Smooth muscle cell (in vitro differentiated cells): Measurements from ENCODE around the gene ZFAND4. TPM values are rescaled to one million over a fixed set of nuclear protein-coding genes. Genes with fewer than 3 reads are reported as not detected.
"Not testable (repeated sequence)": the region's sequence is repeated elsewhere in the genome, so short reads cannot be mapped to it uniquely, and the experiment has no call there.

ENCODE experiments used
- DNase-seq: peaks from one replicate; lab custom pipeline; 2025; ENCODE audit not compliant: unreplicated experiment; lab: John Stamatoyannopoulos, UW
- H2AFZ ChIP-seq: fragments of 200-600 bp; sonication (generic); 2 replicates; pipeline ENCODE4 v1.6.0; 2016; ENCODE audit warnings: antibody characterized with exemption, low read depth, mild to moderate bottlenecking
- H3F3A ChIP-seq: fragments of 200-600 bp; sonication (generic); 2 replicates; pipeline ENCODE4 v1.6.0; 2017; ENCODE audit warnings: antibody characterized with exemption, low read depth
- H3K27ac ChIP-seq: fragments of 200-600 bp; sonication (generic); 2 replicates; pipeline ENCODE4 v1.5.1; 2016; ENCODE audit warnings: low read depth, mild to moderate bottlenecking
- H3K27me3 ChIP-seq: fragments of 200-600 bp; sonication (generic); 2 replicates; pipeline ENCODE4 v1.6.1; 2016; ENCODE audit warnings: low read depth, mild to moderate bottlenecking
- H3K36me3 ChIP-seq: fragments of 200-600 bp; sonication (generic); 2 replicates; pipeline ENCODE4 v1.5.1; 2016; ENCODE audit warnings: low read depth
- H3K4me1 ChIP-seq: fragments of 200-600 bp; sonication (generic); 2 replicates; pipeline ENCODE4 v1.5.1; 2016; ENCODE audit warnings: low read depth
- H3K4me2 ChIP-seq: fragments of 200-600 bp; sonication (generic); 2 replicates; pipeline ENCODE4 v1.6.0; 2016; ENCODE audit warnings: mild to moderate bottlenecking
- H3K4me3 ChIP-seq: fragments of 200-600 bp; sonication (generic); 2 replicates; pipeline ENCODE4 v1.5.1; 2016; ENCODE audit warnings: mild to moderate bottlenecking
- H3K79me2 ChIP-seq: fragments of 200-600 bp; sonication (generic); 2 replicates; pipeline ENCODE4 v1.6.0; 2016; ENCODE audit warnings: low read depth, mild to moderate bottlenecking
- H3K9ac ChIP-seq: fragments of 200-600 bp; sonication (generic); 2 replicates; pipeline ENCODE4 v1.6.0; 2016; ENCODE audit warnings: low read depth
- H3K9me3 ChIP-seq: fragments of 200-600 bp; sonication (generic); replicated peaks from 2 replicates; pipeline ENCODE4 v1.5.1; 2016; ENCODE audit warnings: low read depth
- H4K20me1 ChIP-seq: fragments of 200-600 bp; sonication (generic); 2 replicates; pipeline ENCODE4 v1.6.0; 2016; ENCODE audit warnings: low read depth
- CTCF ChIP-seq: fragments of 200-600 bp; sonication (generic); IDR thresholded peaks from 2 replicates; pipeline ENCODE4 v1.5.1; 2017; ENCODE audit warnings: borderline replicate concordance, mild to moderate bottlenecking, antibody characterized with exemption; ENCODE audit not compliant: insufficient read depth, poor library complexity, severe bottlenecking
- WGBS: methylation state at CpG from one replicate; pipeline ENCODE4 v1.1.7; 2016; ENCODE audit warnings: low lambda C conversion rate; 5-methylcytosine and 5-hydroxymethylcytosine counted together
- polyA plus RNA-seq: library from polyadenylated mRNA; unstranded; fragments of >200 nt; fragmentation: Nextera tagmentation; extraction: Ambion mirVana; gene quantifications from 2 replicates; pipeline ENCODE4 v1.2.1, GENCODE V29; 2016
- total RNA-seq: library from RNA; depleted of rRNA; stranded (reverse); fragments of >200 nt; gene quantifications from 2 replicates; pipeline ENCODE4 v1.2.3, GENCODE V29; 2014

The ZFAND4 gene
- total and polyA plus RNA-seq, 2 experiments from 2014 or later, result 3.6 to 5.0 TPM

GRCh38 chr10:45608052-45608451 is 64.5 kb downstream of the ZFAND4 start:
- no peak for TF ChIP-seq CTCF
- H3K9ac ChIP-seq, result no peak overlapping the region
- H3K27me3 ChIP-seq, result no peaks in the 10 kb centered on the region
- H3F3A ChIP-seq, result no peaks in the 10 kb centered on the region
- H3K4me2 ChIP-seq, result no peak overlapping the region
- no peaks in the 10 kb centered on the region for H4K20me1 ChIP-seq
- WGBS, result 100% methylated on average over 1 of the region's 1 CpG
- H3K36me3 ChIP-seq, result no peaks in the 10 kb centered on the region
- H3K4me1 ChIP-seq, result no peaks in the 10 kb centered on the region
- H2AFZ ChIP-seq, result no peak overlapping the region
- no peak overlapping the region for H3K27ac ChIP-seq
- no peak for DNase-seq
- no peaks in the 10 kb centered on the region for H3K9me3 ChIP-seq
- no peaks in the 10 kb centered on the region for H3K79me2 ChIP-seq
- no peak overlapping the region for H3K4me3 ChIP-seq

DNA sequence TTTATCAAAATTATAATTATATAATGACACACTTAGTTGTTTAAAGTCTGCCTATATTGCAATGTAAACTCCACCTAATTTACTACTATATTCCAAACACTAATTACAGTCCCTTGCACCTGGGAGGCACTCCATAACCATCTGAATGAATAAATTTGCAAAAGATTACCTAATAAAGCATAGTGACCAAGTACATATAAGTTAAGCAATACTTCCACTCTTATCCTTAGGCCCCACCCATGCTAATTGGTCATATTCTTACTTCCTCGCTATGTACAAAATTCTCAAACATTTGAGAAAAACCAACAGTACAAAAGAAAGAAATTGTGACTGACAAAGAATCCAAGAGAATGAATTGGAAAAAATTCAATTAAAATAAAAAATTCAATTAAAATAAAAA is 65.3 kb downstream of the ZFAND4 start:
- Histone ChIP-seq H3K36me3 (no peaks in the 10 kb centered on the region), H3K27ac (no peak overlapping the region), H3K9ac (no peak overlapping the region), H3K79me2 (no peaks in the 10 kb centered on the region), H3F3A (no peaks in the 10 kb centered on the region), H2AFZ (no peak overlapping the region), H3K27me3 (no peaks in the 10 kb centered on the region), H3K9me3 (no peaks in the 10 kb centered on the region), H4K20me1 (no peaks in the 10 kb centered on the region), H3K4me2 (no peak overlapping the region), H3K4me3 (no peak overlapping the region), H3K4me1 (no peaks in the 10 kb centered on the region)
- DNase-seq, result no peak
- no peak for TF ChIP-seq CTCF
- WGBS, result 95% methylated on average over 1 of the region's 1 CpG

DNA sequence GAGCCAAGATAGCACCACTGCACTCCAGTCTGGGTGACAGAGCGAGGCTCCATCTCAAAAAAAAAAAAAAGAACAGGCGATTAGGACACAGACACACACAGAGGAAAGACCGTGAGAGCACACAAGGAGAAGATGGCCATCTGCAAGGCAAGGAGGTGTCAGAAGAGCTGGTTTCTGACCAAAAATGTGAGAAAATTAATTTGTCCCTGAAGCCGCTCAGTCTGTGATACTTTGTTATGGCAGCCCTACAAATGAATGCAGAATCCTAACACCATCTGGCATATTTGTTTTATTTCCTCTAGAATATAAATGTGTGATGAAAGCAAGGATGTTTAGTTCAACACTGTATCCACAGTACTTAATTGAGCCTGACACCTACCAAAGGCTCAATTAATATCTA is 69.7 kb downstream of the ZFAND4 start:
- no peaks in the 10 kb centered on the region for H3K4me1 ChIP-seq
- H3F3A ChIP-seq, result no peaks in the 10 kb centered on the region
- no peaks in the 10 kb centered on the region for H4K20me1 ChIP-seq
- no peak overlapping the region for H3K9ac ChIP-seq
- TF ChIP-seq CTCF, result no peak
- DNase-seq, result no peak
- no peak overlapping the region for H3K4me2 ChIP-seq
- WGBS, result 93% methylated on average over 4 of the region's 4 CpGs
- no peak overlapping the region for H3K4me3 ChIP-seq
- no peak overlapping the region for H3K27ac ChIP-seq
- H3K79me2 ChIP-seq, result no peaks in the 10 kb centered on the region
- H3K9me3 ChIP-seq, result no peaks in the 10 kb centered on the region
- no peaks in the 10 kb centered on the region for H3K36me3 ChIP-seq
- H3K27me3 ChIP-seq, result no peaks in the 10 kb centered on the region
- H2AFZ ChIP-seq, result no peak overlapping the region

GRCh38 chr10:45602082-45602730 is 70.4 kb downstream of the ZFAND4 start:
- no peak overlapping the region for H3K4me3 ChIP-seq
- no peaks in the 10 kb centered on the region for H3K36me3 ChIP-seq
- no peak overlapping the region for H3K27ac ChIP-seq
- no peaks in the 10 kb centered on the region for H3K27me3 ChIP-seq
- 91% methylated on average over 3 of the region's 3 CpGs for WGBS
- no peak overlapping the region for H2AFZ ChIP-seq
- no peaks in the 10 kb centered on the region for H4K20me1 ChIP-seq
- no peaks in the 10 kb centered on the region for H3K4me1 ChIP-seq
- H3K9me3 ChIP-seq, result no peaks in the 10 kb centered on the region
- no peaks in the 10 kb centered on the region for H3F3A ChIP-seq
- TF ChIP-seq CTCF, result no peak
- H3K9ac ChIP-seq, result no peak overlapping the region
- H3K4me2 ChIP-seq, result no peak overlapping the region
- no peak for DNase-seq
- H3K79me2 ChIP-seq, result no peaks in the 10 kb centered on the region

DNA sequence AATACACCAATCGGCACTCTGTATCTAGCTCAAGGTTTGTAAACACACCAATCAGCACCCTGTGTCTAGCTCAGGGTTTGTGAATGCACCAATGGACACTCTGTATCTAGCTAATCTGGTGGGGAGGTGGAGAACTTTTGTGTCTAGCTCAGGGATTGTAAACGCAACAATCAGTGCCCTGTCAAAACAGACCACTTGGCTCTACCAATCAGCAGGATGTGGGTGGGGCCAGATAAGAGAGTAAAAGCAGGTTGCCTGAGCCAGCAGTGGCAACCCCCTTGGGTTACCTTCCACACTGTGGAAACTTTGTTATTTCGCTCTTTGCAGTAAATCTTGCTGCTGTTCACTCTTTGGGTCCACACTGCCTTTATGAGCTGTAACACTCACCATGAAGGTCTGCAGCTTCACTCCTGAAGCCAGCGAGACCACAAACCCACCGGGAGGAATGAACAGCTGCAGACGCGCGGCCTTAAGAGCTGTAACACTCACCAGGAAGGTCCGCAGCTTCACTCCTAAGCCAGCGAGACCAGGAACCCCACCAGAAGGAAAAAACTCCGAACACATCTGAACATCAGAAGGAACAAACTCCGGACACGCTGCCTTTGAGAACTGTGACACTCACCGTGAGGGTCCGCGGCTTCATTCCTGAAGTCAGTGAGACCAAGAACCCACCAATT is 71.2 kb downstream of the ZFAND4 start:
- WGBS, result 94% methylated on average over 16 of the region's 16 CpGs

More for the DNA sequence above, 71.2 kb downstream of the ZFAND4 start:
- not testable (repeated sequence) for H2AFZ ChIP-seq, H3F3A ChIP-seq, H3K79me2 ChIP-seq, H3K27ac ChIP-seq, H3K27me3 ChIP-seq, H3K9me3 ChIP-seq, H3K4me2 ChIP-seq, H3K4me1 ChIP-seq, H3K36me3 ChIP-seq, DNase-seq, H3K4me3 ChIP-seq, H3K9ac ChIP-seq, H4K20me1 ChIP-seq
